RPMI7951 (cell line): ENCODE data around the gene PRSS50. TPM values are rescaled to one million over a fixed set of nuclear protein-coding genes. Genes with fewer than 3 reads are reported as not detected.
"Not testable (repeated sequence)": the region's sequence is repeated elsewhere in the genome, so short reads cannot be mapped to it uniquely, and the experiment has no call there.

Source experiments
- DNase-seq: peaks from one replicate; pipeline ENCODE4 v3.0.0-alpha.2; 2012; ENCODE audit warnings: low read depth
- total RNA-seq: library from RNA; depleted of rRNA; stranded (reverse); fragments of >200 nt; shearing (Covaris generic); gene quantifications from 2 replicates; pipeline ENCODE4 v1.2.3, GENCODE V29; 2014; rRNA removed

PRSS50 gene, protein sequence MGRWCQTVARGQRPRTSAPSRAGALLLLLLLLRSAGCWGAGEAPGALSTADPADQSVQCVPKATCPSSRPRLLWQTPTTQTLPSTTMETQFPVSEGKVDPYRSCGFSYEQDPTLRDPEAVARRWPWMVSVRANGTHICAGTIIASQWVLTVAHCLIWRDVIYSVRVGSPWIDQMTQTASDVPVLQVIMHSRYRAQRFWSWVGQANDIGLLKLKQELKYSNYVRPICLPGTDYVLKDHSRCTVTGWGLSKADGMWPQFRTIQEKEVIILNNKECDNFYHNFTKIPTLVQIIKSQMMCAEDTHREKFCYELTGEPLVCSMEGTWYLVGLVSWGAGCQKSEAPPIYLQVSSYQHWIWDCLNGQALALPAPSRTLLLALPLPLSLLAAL
- not detected in 2 replicates for total RNA-seq

DNA sequence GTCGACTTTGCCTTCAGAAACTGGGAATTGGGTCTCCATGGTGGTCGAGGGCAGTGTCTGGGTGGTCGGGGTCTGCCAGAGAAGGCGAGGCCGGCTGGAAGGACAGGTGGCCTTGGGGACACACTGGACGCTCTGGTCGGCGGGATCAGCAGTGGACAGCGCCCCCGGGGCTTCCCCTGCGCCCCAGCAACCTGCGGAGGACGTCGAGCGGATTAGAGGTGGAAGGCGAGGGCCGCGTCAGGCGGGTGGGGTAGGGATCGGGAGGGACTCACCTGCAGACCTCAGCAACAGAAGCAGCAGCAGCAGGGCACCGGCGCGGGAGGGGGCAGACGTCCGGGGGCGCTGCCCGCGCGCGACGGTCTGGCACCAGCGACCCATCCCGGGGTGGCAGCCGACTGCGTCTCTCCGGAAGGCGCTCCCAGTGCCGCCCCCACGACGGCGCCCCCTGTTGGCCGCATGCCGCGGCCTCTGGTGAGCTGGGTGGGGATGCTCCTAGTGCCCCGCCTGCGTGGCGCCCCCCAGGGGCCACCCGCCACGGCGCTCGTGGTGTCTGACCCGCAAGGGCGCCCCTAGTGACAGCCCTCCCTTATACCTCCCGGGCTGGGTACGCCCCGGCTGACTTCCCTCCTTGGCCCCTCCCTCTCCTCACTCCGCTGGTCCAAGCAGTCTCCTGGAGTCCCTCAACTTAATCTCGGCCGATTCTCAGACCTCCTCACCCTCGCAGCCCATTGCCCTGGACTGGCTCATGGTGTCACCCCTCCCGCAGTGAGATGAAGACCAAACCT, at the start of gene PRSS50:
PRSS50 (minus strand) TSS at position 423 of the 785 bp plus-strand sequence; CDS start at position 378, 45 bp downstream.
- no peak for DNase-seq

DNA sequence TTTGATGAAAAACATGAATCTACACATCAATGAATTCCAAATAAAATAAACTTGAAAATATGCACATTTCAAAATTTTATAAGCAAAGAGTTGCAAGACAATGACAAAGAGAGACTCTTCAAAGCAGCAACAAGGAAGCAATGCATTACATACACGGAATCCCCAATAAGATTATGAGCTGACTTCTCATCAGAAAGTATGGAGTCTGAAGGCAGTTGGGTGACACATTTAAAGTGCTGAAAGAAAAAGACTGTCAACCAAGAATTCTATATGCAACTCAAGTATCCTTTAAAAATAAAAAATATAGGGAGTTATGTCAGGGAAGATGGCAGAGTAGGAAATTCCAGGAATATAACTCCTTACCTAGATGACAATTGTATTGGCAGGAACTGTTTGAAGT, 46.5 kb upstream of the PRSS50 start:
- no peak for DNase-seq

DNA sequence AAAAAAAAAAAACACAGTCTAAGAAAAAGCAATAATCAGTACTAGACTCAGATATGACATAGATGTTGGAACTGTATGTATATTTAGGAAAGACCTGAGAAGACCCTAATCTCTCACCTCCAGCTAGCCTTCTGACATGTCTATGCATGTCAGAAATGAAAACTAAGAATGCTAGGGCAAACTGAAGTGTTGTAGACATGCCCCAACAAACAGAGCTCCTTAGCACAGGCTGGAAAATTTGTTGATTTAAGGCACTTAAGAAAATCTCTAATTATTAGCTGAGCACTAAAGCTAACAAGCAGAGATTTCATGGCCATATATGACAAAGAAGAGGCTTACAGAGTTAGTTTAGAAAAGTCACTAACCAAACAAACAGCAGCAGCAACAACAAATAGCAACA, 45.5 kb upstream of the PRSS50 start:
- DNase-seq: no peak

- DNase-seq: no peak
Observed at GRCh38 chr3:46759239-46760167, 41.8 kb upstream of the PRSS50 start.

DNA sequence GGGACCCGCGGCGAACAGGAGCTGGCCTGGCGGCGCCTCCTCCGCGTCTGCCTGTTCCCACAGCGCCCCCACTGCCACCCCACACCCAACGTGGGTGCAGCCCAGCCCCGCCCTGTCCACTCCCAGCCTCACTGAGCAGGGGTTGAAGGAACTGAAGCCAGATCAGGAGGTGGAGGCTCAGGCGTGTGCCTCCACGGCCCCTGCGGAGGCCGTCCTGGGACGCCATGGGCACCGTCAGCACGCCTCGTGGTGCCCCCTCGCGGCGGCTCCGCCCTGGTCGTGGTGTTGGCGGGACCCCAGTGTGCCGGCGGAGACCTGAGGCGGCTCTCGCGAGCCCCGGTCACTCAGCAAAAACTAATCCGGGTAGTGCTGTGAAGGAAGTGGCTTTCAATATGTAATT, 39.0 kb upstream of the PRSS50 start:
- no peak for DNase-seq

DNA sequence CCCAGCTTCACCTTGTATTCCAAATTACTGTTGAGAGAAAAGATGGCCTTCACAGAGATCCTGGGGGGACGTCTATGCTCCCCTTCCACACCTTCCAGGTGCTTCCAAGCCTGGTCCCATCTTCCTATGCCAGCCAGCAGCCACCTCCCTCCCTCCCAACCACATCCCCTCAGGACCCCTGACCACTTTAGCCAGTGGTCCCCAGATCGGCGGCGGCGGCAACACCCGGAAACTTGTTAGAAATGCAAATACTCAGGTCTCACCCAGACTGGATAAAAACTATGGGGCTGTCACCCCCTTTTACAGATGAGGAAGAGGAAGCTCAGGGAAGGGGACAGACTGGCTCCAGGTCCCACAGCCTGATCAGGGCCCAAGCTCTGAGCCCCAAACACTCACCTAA, 38.0 kb upstream of the PRSS50 start:
- no peak for DNase-seq

- DNase-seq: not testable (repeated sequence)
Observed at GRCh38 chr3:46753127-46753526, 35.5 kb upstream of the PRSS50 start.

DNA sequence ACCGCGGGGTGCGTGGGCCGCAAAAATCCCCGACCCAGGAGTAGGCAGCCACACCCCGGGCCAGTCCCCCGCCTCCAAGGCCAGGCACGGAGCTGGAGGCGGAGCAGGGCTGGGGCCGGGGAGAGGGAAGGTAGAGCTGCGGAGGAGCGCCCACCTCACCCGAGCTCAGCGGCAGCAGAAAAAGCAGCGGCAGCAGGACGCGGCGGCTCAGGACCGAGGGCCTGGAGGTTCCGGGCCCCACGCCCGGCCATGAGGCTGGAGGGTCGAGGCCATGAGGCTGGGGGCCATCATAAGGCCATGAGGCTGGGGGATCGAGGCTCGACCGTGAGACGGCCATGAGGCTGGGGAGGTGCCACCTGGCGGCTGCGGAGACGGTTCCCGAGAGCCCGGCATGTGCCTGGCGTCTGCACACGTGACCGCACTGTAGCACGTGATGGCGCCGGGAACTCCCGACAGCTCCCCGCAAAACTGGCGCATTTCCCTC, 32.9 kb upstream of the PRSS50 start:
- no peak for DNase-seq

- no peak for DNase-seq
Observed at GRCh38 chr3:46749129-46749528, 31.5 kb upstream of the PRSS50 start.

DNA sequence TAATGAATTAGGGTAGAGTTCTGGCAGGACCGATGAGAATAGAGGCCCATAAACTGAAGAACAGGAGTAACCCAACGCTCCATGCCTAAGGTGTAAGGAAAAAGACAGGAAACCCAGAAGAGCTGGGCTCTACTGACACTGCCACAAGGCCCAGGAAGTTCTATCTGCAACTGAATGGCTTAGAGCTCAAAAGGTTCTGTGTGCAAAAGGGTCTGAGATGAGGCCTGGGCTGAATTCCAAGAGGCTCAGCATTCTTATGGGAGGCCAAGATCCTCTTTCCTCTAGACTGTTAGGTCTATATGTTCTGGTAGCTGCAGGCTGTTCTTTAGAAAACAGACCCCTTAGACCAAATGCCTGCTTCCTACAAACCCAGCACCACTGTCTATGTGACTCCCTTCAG, 30.5 kb upstream of the PRSS50 start:
- DNase-seq: no peak

- DNase-seq: no peak
Observed at GRCh38 chr3:46746711-46747110, 29.0 kb upstream of the PRSS50 start.

GRCh38 chr3:46742992-46743585, 25.4 kb upstream of the PRSS50 start:
- no peak for DNase-seq

DNA sequence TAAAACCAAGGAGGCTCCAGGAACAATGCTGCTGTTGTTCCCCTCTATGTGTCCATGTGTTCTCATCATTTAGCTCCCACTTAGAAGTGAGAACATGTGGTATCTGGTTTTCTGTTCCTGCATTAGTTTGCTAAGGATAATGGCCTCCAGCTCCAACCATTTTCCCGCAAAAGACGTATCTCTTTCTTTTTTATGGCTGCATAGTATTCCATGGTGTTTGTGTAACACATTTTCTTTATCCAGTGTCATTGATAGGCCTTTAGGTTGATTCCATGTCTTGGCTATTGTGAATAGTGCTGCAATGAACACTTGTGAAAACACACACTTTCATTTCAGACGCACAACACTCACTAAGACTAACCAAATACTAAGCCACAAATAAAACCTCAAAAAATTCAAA, 21.9 kb upstream of the PRSS50 start:
- not testable (repeated sequence) for DNase-seq

DNA sequence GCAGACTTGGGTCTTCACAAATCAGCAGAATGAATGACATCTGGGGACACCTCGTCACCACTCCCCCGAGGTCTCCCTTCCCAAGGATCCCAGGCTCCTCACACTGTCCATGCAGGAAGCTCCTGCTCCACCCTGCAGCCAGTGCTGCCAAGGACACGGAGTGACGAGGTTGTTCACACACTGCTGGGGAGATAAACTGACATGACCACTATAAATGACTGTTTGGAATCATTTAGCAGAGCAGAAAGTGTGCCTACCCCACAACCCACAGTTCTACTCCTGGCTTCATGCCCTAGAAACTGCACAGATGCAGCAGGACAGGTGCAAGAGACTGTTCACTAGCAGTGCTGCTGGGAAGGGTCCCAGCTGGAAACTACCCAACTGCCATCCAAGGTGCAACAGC, 19.7 kb upstream of the PRSS50 start:
- DNase-seq: no peak

DNA sequence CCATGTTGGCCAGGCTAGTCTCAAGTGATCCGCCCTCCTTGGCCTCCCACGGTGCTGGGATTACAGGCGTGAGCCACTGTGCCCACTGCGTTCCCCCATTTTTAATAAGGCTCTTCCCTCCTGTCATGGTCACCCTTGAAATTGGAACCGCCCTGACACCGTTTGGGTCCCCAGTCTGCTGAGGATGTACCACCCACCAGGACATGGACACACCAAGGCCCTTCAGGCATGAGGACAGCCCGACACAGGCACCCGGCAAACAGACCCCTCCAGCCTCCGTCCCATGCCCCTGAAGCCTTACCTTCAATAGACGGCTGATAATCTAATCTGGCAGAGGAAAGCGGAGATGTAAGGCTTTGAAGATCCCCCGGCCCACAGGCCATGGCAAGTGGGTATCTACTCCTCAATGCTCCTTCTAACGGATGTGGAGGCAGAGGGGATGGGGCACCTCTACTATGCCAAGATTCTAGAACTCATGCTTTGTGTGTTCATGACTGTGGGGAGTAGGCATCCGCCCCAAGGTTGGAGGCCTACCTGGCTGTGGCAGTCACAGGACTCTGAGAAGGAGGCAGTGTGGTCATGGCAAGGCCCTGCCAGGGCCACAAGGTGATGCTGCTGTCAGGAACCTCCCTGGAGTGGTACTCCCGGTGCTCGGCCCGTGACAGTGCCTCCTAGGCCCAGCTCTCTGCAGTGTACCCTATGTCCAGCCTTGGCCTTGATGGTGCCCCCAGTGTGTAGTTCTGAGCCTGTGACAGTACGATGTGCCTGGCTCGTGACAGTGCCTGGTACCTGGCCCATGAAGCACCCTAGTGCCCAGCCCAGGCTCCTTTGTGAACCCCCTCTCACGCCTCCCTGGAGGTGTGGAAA, 18.6 kb upstream of the PRSS50 start:
- no peak for DNase-seq

GRCh38 chr3:46734773-46735172, 17.1 kb upstream of the PRSS50 start:
- no peak for DNase-seq

DNA sequence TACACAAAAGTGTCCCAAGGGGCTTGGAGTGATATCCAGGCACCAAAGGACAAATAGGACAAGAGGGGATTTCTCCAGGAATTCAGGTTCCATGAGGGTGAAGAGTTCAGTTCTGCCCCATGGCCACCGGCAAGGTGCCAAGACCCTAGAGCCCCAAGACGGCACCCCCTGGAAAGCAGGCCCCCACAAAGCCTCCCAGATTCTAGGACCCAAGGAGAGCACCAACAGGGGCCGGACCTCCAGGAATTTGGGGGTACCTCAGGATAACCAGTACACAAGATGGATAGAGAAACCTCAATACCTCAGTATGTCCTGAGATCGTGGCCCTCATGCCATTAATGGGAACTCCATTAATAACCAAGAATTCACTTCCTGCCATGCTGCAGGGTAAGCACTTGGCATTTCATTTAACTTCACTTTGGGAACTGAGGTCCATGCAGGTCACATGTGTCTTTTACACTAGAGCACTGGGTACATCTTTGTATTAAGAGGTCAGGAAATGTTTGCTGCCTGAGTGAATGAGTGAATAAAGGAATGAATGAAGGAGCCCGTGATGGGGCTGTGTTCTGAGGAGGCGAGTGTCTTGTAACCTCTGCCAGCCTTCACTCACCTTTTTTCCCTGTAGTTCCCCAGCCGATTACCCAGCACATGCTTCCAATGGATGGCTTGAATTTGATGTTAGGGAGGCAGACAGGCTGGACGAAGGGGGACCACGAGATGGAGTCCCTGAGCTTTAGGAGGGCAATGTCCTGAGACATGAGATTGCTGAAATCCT, 15.5 kb upstream of the PRSS50 start:
- peak; percentile 46 for DNase-seq

GRCh38 chr3:46731795-46732194, 14.1 kb upstream of the PRSS50 start:
- no peak for DNase-seq

GRCh38 chr3:46730819-46731218, 13.2 kb upstream of the PRSS50 start:
- DNase-seq: no peak

DNA sequence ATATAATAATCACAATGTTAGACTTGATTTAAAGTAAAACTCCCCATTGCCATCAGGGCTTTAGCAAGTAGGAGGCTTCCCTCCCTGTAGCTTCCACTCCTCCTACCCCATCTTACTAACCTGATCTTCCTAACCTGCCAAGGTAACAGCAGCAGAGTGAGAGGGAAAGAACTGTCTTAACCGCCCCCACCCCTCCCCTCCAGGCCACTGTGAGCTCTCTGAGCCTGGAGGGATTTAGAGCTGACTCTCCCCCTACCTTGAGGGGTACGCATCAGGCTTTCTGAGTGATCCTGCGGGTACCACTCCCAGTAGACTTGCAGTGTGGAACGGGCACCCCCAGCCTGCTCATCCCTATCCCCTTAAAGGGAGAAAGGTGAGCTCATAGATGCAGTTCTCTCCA, 11.4 kb upstream of the PRSS50 start:
- no peak for DNase-seq
